Measurements from ENCODE around the gene RNF152.

The RNF152 gene

DNA sequence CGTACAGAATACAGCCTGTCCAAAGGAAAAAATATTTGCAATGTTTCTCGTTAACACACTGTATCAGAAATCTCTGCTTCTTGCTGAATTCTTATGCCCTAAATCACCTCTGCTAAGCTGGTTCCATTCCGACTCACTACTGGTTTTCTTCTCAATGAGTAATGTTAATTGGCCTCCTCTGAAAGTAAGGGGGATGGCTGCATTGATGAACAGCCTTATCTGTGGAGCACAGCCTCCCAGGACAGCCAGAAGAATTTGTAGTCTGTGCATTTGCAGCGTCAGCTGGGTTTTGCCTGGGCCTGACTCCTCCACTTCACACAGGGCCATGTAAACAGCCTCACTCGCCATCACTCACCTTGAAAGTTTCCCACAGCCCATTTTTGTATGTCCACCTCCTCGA lies 127.7 kb downstream of the RNF152 start:
- in situ Hi-C loops (cut with HindIII; ENCODE audit: low sequenced_read_pairs): no loop called here

DNA sequence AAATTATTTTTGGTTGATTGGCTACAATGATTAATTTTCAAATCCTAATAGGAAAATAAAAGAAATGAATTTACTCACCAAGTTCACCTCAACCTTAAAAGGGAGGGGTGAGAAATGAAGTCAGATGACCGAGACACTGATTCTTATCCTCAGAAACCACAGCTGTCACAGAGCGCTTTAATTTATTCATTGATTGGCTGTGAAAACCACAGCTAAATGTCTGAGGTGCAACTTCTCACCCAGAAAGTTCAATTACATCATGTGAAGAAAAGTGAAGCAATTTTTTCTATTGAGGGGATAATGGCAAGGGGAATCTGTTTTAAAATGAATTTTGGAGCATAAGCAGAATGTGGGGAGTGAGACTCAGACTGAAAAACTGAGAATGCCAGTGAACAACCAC lies 128.4 kb downstream of the RNF152 start:
- in situ Hi-C loops (cut with HindIII; ENCODE audit: low sequenced_read_pairs): loop anchor here (5.0 kb wide), 1 partner anchor 33 kb away; no protein-coding TSS in a partner anchor

DNA sequence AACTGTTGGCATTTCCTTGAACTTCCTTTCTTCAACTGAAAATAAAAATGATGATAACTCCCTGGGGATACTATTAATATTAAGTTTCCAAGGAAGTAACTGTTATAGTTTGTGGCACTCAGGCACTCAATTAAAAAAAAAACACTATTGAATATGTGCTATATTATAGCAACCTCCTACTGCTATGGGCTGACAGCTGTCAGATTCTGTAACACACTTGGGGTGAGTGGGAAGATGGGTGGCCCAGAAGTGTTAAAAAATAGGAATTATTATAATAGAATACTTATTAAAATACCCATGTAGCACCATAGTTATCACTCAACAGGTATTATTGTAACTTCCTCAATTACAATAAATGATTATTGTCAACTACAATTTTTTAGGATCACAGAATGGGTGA lies 130.9 kb downstream of the RNF152 start:
- in situ Hi-C loops (cut with HindIII; ENCODE audit: low sequenced_read_pairs): loop anchor here (5.0 kb wide), 1 partner anchor 35 kb away; no protein-coding TSS in a partner anchor
